Motor neuron (in vitro differentiated cells): ENCODE measurements around the gene HMGXB4. TPM values are rescaled to one million over a fixed set of nuclear protein-coding genes. Genes with fewer than 3 reads are reported as not detected.

ENCODE experiments used
- ATAC-seq, 8 experiments: fragments of 200-7000 bp; cut with Tn5 transposase; replicated peaks in 6 of 8; 2 replicates each; pipeline ENCODE4 v1.8.0; 2021; ENCODE audit warnings: mild to moderate bottlenecking in 8 of 8, moderate library complexity in 8 of 8
- H3K27ac ChIP-seq, 2 donors: fragments of 250-450 bp; sonication (Bioruptor Pico); 2 replicates each; pipeline ENCODE4 v1.9.0; 2021; ENCODE audit warnings: antibody characterized with exemption in 2 of 2, mild to moderate bottlenecking in 2 of 2, moderate library complexity in 1 of 2
- H3K4me1 ChIP-seq, 2 donors: fragments of 250-450 bp; sonication (Bioruptor Pico); replicated peaks in 1 of 2; 2 replicates each; pipeline ENCODE4 v1.6.1; 2021; ENCODE audit warnings: antibody characterized with exemption in 2 of 2, mild to moderate bottlenecking in 2 of 2, moderate library complexity in 1 of 2
- H3K4me3 ChIP-seq, 5 donors: fragments of 250-450 bp; sonication (Bioruptor Pico); 2 replicates each; pipeline ENCODE4 v1.9.0; 2021; ENCODE audit warnings: antibody characterized with exemption in 5 of 5, mild to moderate bottlenecking in 5 of 5, moderate library complexity in 4 of 5
- WGBS, 10 experiments: fragments of 450-650 bp; shearing (Covaris generic); methylation state at CpG; one replicate each; pipeline ENCODE4 v1.0.0; 2022; 5-methylcytosine and 5-hydroxymethylcytosine counted together
- in situ Hi-C, 9 experiments: fragments of 400-800 bp; cut with MboI; loops; one replicate each; pipeline ENCODE4 v1.15.0; 2021; ENCODE audit warnings: low sequenced_read_pairs in 9 of 9, low pct_unique_long_range_greater_than_20kb in 2 of 9; ENCODE audit not compliant: unreplicated experiment in 9 of 9
- total RNA-seq, 8 experiments: library from RNA; unstranded; fragments of 300-600 nt; gene quantifications; 2 replicates each; pipeline versions ENCODE4 v1.2.3 to v1.2.4, GENCODE V29; 2022

The HMGXB4 gene
- total RNA-seq, 8 experiments from 2014 or later = 6.2 to 30.7 (median 18.9) TPM

DNA sequence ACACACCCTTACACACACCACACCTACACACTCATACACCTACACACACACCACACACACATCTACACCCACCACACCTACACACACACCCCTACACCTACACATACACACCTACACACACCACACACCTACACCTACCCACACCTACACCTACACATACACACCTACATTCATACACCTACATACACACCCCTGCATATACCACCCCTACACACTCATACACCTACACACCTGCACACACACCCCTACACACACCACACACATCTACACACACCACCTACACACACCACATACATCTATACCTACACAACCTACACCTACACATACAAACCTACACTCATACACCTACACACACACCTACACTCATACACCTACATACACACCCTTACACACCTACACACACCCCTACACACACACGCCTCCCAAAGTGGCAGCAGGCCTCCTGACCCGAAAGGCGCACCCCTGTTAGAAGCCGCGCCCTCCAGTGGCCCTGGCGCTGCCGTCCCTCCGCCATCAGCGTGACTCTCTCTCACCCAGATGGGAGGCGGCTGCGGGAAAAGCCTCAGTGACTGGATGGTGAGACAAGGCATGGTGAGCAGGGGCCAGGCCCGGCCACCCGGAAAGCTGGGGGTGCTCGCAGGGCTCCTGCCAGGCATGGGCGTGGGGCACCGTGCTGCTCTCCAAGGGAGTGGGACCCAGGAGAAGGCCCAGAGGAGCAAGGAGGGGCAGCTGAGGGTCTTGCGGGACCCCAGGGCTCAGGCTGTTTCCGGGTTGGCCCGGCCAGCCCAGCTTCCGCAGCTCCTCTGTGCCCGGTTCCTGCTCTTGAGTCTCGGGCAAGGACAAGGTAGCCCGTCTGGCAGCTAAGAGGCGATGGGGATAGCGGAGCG lies 86.6 kb downstream of the HMGXB4 start:
- in situ Hi-C loops = no loop called here
- ATAC-seq = no peak

GRCh38 chr22:35344956-35345690 lies 87.8 kb downstream of the HMGXB4 start:
- no peak overlapping the region for H3K27ac ChIP-seq
- no peak overlapping the region for H3K4me3 ChIP-seq
- H3K4me1 ChIP-seq = peaks cover 0 to 8% of the 10 kb centered on the region in 2 donors
- in situ Hi-C loops = no loop called here
- ATAC-seq = no peak
- WGBS, 10 experiments = 80 to 100% (median 84%) methylated on average over 1 to 7 of the region's 14 CpGs; no CpG with 5 or more reads in 6 of the 10 experiments

More for the DNA sequence above, 86.6 kb downstream of the HMGXB4 start:
- no peaks in the 10 kb centered on the region for H3K4me1 ChIP-seq
- no peak overlapping the region for H3K4me3 ChIP-seq
- H3K27ac ChIP-seq = no peak overlapping the region
- WGBS, 10 experiments = 92 to 100% (median 98%) methylated on average over 1 to 8 of the region's 26 CpGs; no CpG with 5 or more reads in 6 of the 10 experiments

Other genes with a start within 250 kb of the HMGXB4 start
- gene ISX, start 191.3 kb upstream of the HMGXB4 start, total RNA-seq = under 1 TPM in 4 of 8 experiments, not detected in 4; 0.04 to 0.17 (median 0.09) TPM
- gene TOM1, start 42.4 kb downstream of the HMGXB4 start, total RNA-seq = 10 to 100 TPM; 17.8 to 52.3 (median 32.7) TPM
- gene HMOX1, start 123.6 kb downstream of the HMGXB4 start, total RNA-seq = 10 to 100 TPM in 5 of 8 experiments, 1 to 10 TPM in 3; 1.9 to 60.6 (median 14.3) TPM
- 10 to 100 TPM in 3 of 8 experiments, 1 to 10 TPM in 5; 2.0 to 76.6 (median 7.4) TPM for gene MCM5, start 142.6 kb downstream of the HMGXB4 start, total RNA-seq